Heart left ventricle (tissue), 16 donors: ENCODE results near the gene CLMN. TPM values are rescaled to one million over a fixed set of nuclear protein-coding genes. Genes with fewer than 3 reads are reported as not detected.

Source experiments
- ATAC-seq, 4 donors: fragments of 200-7000 bp; cut with Tn5 transposase; one replicate each; pipeline ENCODE4 v1.9.1; 2020 to 2022; ENCODE audit warnings: moderate library complexity in 4 of 4, mild to moderate bottlenecking in 3 of 4, moderate number of reproducible peaks in 1 of 4
- DNase-seq, 5 donors: peaks; one replicate each; pipeline ENCODE4 v3.0.0-alpha.2; 2020
- H3K27ac ChIP-seq, 12 donors: fragments of 200-600 bp; sonication (generic) in 4 of 12; one replicate each; pipeline versions ENCODE4 v1.5.0 to v1.8.0; 2016 to 2022; ENCODE audit warnings: mild to moderate bottlenecking in 2 of 12
- H3K27me3 ChIP-seq, 9 donors: fragments of 200-600 bp; sonication (generic) in 2 of 9; one replicate each; pipeline versions ENCODE4 v1.5.1 to v1.8.0; 2016 to 2022; ENCODE audit warnings: mild to moderate bottlenecking in 3 of 9
- H3K36me3 ChIP-seq, 9 donors: fragments of 200-600 bp; sonication (generic) in 2 of 9; one replicate each; pipeline versions ENCODE4 v1.5.0 to v1.8.0; 2018 to 2022; ENCODE audit warnings: mild to moderate bottlenecking in 2 of 9
- H3K4me1 ChIP-seq, 12 donors: fragments of 200-600 bp; sonication (generic) in 4 of 12; one replicate each; pipeline versions ENCODE4 v1.5.0 to v1.8.0; 2016 to 2022; ENCODE audit warnings: mild to moderate bottlenecking in 3 of 12
- H3K4me3 ChIP-seq, 12 donors: fragments of 200-600 bp; sonication (generic) in 4 of 12; one replicate each; pipeline versions ENCODE4 v1.5.0 to v1.8.0; 2017 to 2022; ENCODE audit warnings: mild to moderate bottlenecking in 9 of 12, moderate library complexity in 4 of 12
- H3K9me3 ChIP-seq, 12 donors: fragments of 200-600 bp; sonication (generic) in 4 of 12; one replicate each; pipeline versions ENCODE4 v1.5.0 to v1.8.0; 2016 to 2022; ENCODE audit warnings: mild to moderate bottlenecking in 1 of 12
- POLR2A ChIP-seq, 2 donors: fragments of 450-650 bp; IDR thresholded peaks; one replicate each; pipeline ENCODE4 v1.6.1; 2017; ENCODE audit warnings: antibody characterized with exemption in 2 of 2, mild to moderate bottlenecking in 2 of 2, moderate library complexity in 2 of 2
- WGBS, 4 donors: extraction: QIAGEN DNeasy Blood & Tissue Kit in 2 of 4; methylation state at CpG; one replicate each; pipeline versions ENCODE4 v1.1.5 to v1.1.7; 2013 to 2018; 5-methylcytosine and 5-hydroxymethylcytosine counted together
- intact Hi-C, 10 donors: fragments of 100-400 bp; cut with DNase I; formaldehyde crosslinking; loops; one replicate each; pipeline versions ENCODE4 v1.11.1 to v1.14.2; 2022
- polyA plus RNA-seq, 2 donors: library from polyadenylated mRNA; stranded (reverse); fragments of 200-250 nt; gene quantifications; one replicate each; pipeline ENCODE4 v1.2.3, GENCODE V29; 2013
- total RNA-seq, 9 donors: library from RNA; depleted of rRNA in 2 of 9; stranded (reverse); fragments of >200 nt in 2 of 9; fragmentation: NEBNext Ultra II Directional in 3 of 9; extraction: Animal tissue kit (Norgen Biotek cat#: 25700) in 3 of 9; gene quantifications; one replicate each; pipeline versions ENCODE4 v1.1.0 to v1.2.4, GENCODE V29; 2016 to 2023
- TF ChIP-seq, protein P1 (sequence below), 12 donors: fragments of 200-600 bp; sonication (generic) in 4 of 12; IDR thresholded peaks; one replicate each; pipeline versions ENCODE4 v1.5.0 to v1.8.0; 2018 to 2022; ENCODE audit warnings: antibody characterized with exemption in 12 of 12, mild to moderate bottlenecking in 5 of 12
- donor health status: ischemic (EF 13 %, LVEDD 7.1; RV severe dilation, severe dysfunction).
- donor health status: healthy with polysubstance abuse.
- donor health status: DM: no; HTN: yes; CAD: no.
- donor health status: DM: no; HTN: no; CAD: no.
- donor health status: ischemic (EF 25% LVEDD 6.9; RV normal size, moderate dysfunction).
- donor health status: ischemic (EF 25% LVEDD 5.7; RV mildly dilated, moderate dysfunction).
- donor health status: healthy.
- donor health status: DM: yes; HTN: yes; CAD: no.
- donor health status: ischemic (EF 35%, LVEDD 5.7; RV mildly dilated, moderate dysfunction).
- donor health status: nonischemic (EF 11% LVEDD 7.7; RV severe dilation, severe dysfunction).
- donor health status: DM: yes; HTN: yes; CAD: no.
- donor health status: PGD.
- donor health status: ischemic (EF 29% LVEDD 5.4; RV normal size, mild dysfunction).
- donor health status: nonischemic (EF 23%, LVEDD 6.1; RV moderate dilation, normal function).

CLMN gene
- total and polyA plus RNA-seq, 11 donors: 3.1 to 10.2 (median 6.7) TPM

DNA sequence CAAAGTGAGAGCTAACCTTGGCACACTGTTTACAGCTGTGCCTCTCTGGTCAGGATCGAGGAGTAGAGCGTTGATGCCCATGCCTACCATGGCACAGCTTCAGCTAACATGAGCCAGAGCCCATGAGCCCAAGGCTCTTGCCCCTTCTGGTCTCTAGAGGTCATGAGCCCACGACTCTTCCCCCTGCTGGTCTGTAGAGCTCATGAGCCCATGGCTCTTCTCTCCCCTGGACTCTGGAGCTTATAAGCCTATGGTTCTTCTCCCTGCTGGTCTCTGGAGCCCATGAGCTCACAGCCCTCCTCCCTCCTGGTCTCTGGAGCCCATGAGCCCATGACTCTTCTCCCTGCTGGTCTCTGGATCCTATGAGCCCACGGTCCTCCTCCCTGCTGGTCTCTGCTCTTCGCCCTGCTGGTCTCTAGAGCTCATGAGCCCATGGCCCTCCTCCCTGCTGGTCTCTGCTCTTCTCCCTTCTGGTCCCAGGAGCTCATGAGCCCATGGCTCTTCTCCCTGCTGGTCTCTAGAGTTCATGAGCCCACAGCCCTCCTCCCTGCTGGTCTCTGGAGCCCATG is 16.6 kb upstream of the CLMN start:
- Histone ChIP-seq H3K4me3 (no peak overlapping the region), H3K4me1 (peaks cover 0 to 9% (median 0%) of the 10 kb centered on the region in 12 donors), H3K9me3 (no peaks in the 10 kb centered on the region), H3K27ac (no peak overlapping the region), H3K36me3 (no peaks in the 10 kb centered on the region), H3K27me3 (peaks cover 0 to 10% (median 0%) of the 10 kb centered on the region in 9 donors)
- no peak for DNase-seq
- ATAC-seq: no peak
- TF ChIP-seq, protein P1, sequence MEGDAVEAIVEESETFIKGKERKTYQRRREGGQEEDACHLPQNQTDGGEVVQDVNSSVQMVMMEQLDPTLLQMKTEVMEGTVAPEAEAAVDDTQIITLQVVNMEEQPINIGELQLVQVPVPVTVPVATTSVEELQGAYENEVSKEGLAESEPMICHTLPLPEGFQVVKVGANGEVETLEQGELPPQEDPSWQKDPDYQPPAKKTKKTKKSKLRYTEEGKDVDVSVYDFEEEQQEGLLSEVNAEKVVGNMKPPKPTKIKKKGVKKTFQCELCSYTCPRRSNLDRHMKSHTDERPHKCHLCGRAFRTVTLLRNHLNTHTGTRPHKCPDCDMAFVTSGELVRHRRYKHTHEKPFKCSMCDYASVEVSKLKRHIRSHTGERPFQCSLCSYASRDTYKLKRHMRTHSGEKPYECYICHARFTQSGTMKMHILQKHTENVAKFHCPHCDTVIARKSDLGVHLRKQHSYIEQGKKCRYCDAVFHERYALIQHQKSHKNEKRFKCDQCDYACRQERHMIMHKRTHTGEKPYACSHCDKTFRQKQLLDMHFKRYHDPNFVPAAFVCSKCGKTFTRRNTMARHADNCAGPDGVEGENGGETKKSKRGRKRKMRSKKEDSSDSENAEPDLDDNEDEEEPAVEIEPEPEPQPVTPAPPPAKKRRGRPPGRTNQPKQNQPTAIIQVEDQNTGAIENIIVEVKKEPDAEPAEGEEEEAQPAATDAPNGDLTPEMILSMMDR (IDR thresholded peaks at IDR 0.05): no peak
- TF ChIP-seq POLR2A (IDR thresholded peaks at IDR 0.05): no peak
- 83 to 96% (median 87%) methylated on average over 5 of the region's 5 CpGs for WGBS, 4 donors
- intact Hi-C loops: no loop called here

DNA sequence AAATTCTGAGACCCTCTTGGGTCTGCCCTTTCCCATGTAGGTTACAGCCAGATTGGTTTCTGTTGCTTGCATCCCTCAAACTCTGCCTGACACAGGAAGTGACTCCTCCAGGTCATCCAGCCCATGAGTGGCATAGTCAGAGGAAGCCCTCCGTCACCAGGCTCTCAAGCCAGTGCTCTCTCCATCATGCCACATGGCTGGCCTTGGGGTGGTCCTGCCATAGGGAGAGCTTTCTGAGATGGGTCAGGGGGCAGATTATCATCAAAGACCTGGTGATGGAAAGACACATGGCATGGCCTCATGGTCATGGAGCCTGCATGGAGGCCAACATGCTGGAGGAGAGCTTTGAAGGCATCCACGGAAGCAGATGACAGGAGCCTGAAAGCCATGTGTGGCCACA is 15.4 kb upstream of the CLMN start:
- no peak for TF ChIP-seq POLR2A (IDR thresholded peaks at IDR 0.05)
- TF ChIP-seq, protein P1 (IDR thresholded peaks at IDR 0.05): no peak
- Histone ChIP-seq H3K27ac (no peak overlapping the region), H3K9me3 (no peaks in the 10 kb centered on the region), H3K4me3 (no peak overlapping the region), H3K36me3 (no peaks in the 10 kb centered on the region), H3K4me1 (peaks cover 0 to 2% (median 0%) of the 10 kb centered on the region in 12 donors), H3K27me3 (peaks cover 0 to 12% (median 0%) of the 10 kb centered on the region in 9 donors)
- whole genome bisulfite sequencing, 4 donors: 86 to 94% (median 91%) methylated on average over 2 of the region's 2 CpGs
- intact Hi-C loops: no loop called here
- DNase-seq: no peak
- no peak for ATAC-seq

DNA sequence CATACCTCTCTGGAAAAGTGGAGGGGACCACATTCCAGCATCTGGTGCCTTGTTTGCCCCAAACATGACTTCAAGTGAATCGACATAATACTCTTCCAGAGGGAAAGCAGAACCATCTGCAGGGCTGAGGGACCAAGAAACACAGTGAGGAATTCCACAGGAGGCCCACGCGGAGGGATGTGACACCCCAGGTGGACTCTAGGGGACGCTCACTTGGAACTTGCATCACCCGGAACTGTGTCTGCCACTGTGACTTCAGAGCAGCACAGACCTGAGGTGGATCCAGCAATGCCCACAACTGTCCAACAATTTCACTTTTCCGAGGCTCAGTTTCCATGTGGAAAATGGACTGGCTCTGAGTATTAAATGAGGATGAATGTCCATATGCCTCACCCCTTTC is 14.3 kb upstream of the CLMN start:
- H3K36me3 ChIP-seq: no peaks in the 10 kb centered on the region
- no peak overlapping the region for H3K4me3 ChIP-seq
- H3K27me3 ChIP-seq: peaks cover 0 to 13% (median 0%) of the 10 kb centered on the region in 9 donors
- 72 to 90% (median 76%) methylated on average over 6 of the region's 6 CpGs for WGBS, 4 donors
- no peak for ATAC-seq
- H3K9me3 ChIP-seq: no peaks in the 10 kb centered on the region
- no peak for DNase-seq
- H3K27ac ChIP-seq: no peak overlapping the region
- intact Hi-C loops: no loop called here
- no peak for TF ChIP-seq POLR2A (IDR thresholded peaks at IDR 0.05)
- no peaks in the 10 kb centered on the region for H3K4me1 ChIP-seq

DNA sequence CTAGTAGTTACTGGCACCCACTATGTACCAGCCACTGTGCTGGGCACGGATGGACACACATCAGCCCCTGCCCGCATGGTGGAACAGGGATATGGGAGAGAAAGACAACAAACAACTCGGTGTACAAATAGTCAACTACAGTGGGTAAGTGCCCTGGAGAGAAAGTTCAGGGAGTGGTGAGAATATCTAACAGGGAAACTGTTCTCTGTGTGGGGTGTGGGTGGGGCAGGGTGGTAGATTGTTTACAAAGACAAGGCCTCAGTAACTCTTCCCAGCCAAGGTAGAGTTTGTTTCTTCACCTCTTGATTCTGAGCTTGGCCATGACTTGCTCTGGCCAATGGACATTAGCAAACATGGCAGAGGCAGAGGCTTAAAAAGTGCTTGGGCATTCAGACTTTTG is 12.9 kb upstream of the CLMN start:
- Histone ChIP-seq H3K27me3 (peaks cover 0 to 13% (median 0%) of the 10 kb centered on the region in 9 donors), H3K36me3 (no peaks in the 10 kb centered on the region), H3K4me3 (no peak overlapping the region), H3K4me1 (no peaks in the 10 kb centered on the region), H3K9me3 (no peaks in the 10 kb centered on the region), H3K27ac (no peak overlapping the region)
- ATAC-seq (no peak), DNase-seq (no peak)
- WGBS, 4 donors: 84 to 93% (median 90%) methylated on average over 3 of the region's 3 CpGs
- intact Hi-C loops: no loop called here
- TF ChIP-seq, protein P1 (IDR thresholded peaks at IDR 0.05): no peak
- TF ChIP-seq POLR2A (IDR thresholded peaks at IDR 0.05): no peak
